GM19099 (cell line): ENCODE data around the gene POU2F2.

Experiments used
- POLR2A ChIP-seq: IDR thresholded peaks from 3 replicates; pipeline ENCODE4 v1.6.1; 2011; ENCODE audit warnings: low read depth; ENCODE audit not compliant: insufficient read length; ENCODE audit errors: extremely low read depth

POU2F2 gene

GRCh38 chr19:42143341-42144234 is 11.3 kb upstream of the POU2F2 start:
- no peak for TF ChIP-seq POLR2A

- TF ChIP-seq POLR2A = no peak
Observed at GRCh38 chr19:42140125-42140754, 8.0 kb upstream of the POU2F2 start.

- TF ChIP-seq POLR2A = no peak
Observed at GRCh38 chr19:42134535-42135070, 2.4 kb upstream of the POU2F2 start.

GRCh38 chr19:42132851-42133528 is 744 bp upstream of the POU2F2 start:
- TF ChIP-seq POLR2A = peak; percentile 39

GRCh38 chr19:42131149-42132029 is 857 bp downstream of the POU2F2 start:
- peak; percentile 10 for TF ChIP-seq POLR2A

GRCh38 chr19:42130254-42130573 is 2.0 kb downstream of the POU2F2 start:
- TF ChIP-seq POLR2A = no peak

- TF ChIP-seq POLR2A = peak; percentile 48
Observed at GRCh38 chr19:42129399-42130253, 2.6 kb downstream of the POU2F2 start.

GRCh38 chr19:42126574-42126973 is 5.7 kb downstream of the POU2F2 start:
- no peak for TF ChIP-seq POLR2A

GRCh38 chr19:42125536-42125935 is 6.7 kb downstream of the POU2F2 start:
- no peak for TF ChIP-seq POLR2A

- no peak for TF ChIP-seq POLR2A
Observed at GRCh38 chr19:42124386-42124901, 7.8 kb downstream of the POU2F2 start.

- TF ChIP-seq POLR2A = no peak
Observed at GRCh38 chr19:42123765-42124164, 8.5 kb downstream of the POU2F2 start.

- no peak for TF ChIP-seq POLR2A
Observed at GRCh38 chr19:42122691-42123607, 9.3 kb downstream of the POU2F2 start.
